HG03066 (cell line): Measurements from ENCODE around the gene HOXB5.

ENCODE experiments used
- ATAC-seq: cut with Tn5 transposase; IDR thresholded peaks from one replicate; pipeline ENCODE4 v1.9.1; 2021; ENCODE audit warnings: low read depth; ENCODE audit not compliant: unreplicated experiment

HOXB5 gene

GRCh38 chr17:48551596-48552465 is 41.7 kb downstream of the HOXB5 start:
- ATAC-seq = no peak

- no peak for ATAC-seq
These were observed 42.4 kb downstream of the HOXB5 start for GRCh38 chr17:48551214-48551555.

GRCh38 chr17:48550502-48551213 is 42.9 kb downstream of the HOXB5 start:
- no peak for ATAC-seq

- no peak for ATAC-seq
These were observed 43.6 kb downstream of the HOXB5 start for GRCh38 chr17:48549914-48550501.

- ATAC-seq = no peak
These were observed 44.3 kb downstream of the HOXB5 start for GRCh38 chr17:48549281-48549630.

GRCh38 chr17:48548523-48549280 is 44.9 kb downstream of the HOXB5 start:
- no peak for ATAC-seq

- ATAC-seq = no peak
These were observed 45.6 kb downstream of the HOXB5 start for GRCh38 chr17:48547808-48548522.

- ATAC-seq = no peak
These were observed 46.4 kb downstream of the HOXB5 start for GRCh38 chr17:48546924-48547807.

- no peak for ATAC-seq
These were observed 47.2 kb downstream of the HOXB5 start for GRCh38 chr17:48546137-48546923.

GRCh38 chr17:48545539-48545938 is 48.0 kb downstream of the HOXB5 start:
- ATAC-seq = no peak

- no peak for ATAC-seq
These were observed 48.6 kb downstream of the HOXB5 start, which contains the start of gene HOXB2 for GRCh38 chr17:48545022-48545375. Gene HOXB2, minus strand, starts transcription at chr17:48545109. Its CDS starts 198 bp downstream, at chr17:48544911.

GRCh38 chr17:48544349-48545021 is 49.1 kb downstream of the HOXB5 start:
- ATAC-seq = no peak

GRCh38 chr17:48543854-48544348 is 49.7 kb downstream of the HOXB5 start:
- no peak for ATAC-seq

- peak; percentile 58 for ATAC-seq
These were observed 50.3 kb downstream of the HOXB5 start for GRCh38 chr17:48543107-48543853.

- ATAC-seq = no peak
These were observed 50.9 kb downstream of the HOXB5 start for GRCh38 chr17:48542698-48543106.

GRCh38 chr17:48542114-48542656 is 51.4 kb downstream of the HOXB5 start:
- ATAC-seq = no peak

- ATAC-seq = no peak
These were observed 51.9 kb downstream of the HOXB5 start for GRCh38 chr17:48541577-48542113.
